ENCODE data around the gene AUTS2. TPM values are rescaled to one million over a fixed set of nuclear protein-coding genes. Genes with fewer than 3 reads are reported as not detected.

AUTS2 gene
- polyA plus RNA-seq, 1 donor (not counting 4 experiments of a cell fraction or from before 2014, with no cell fraction given), result 4.7 TPM

GRCh38 chr7:70695795-70696083, 1097.5 kb downstream of the AUTS2 start:
- Histone ChIP-seq H3K79me2 (ENCODE audit: control insufficient read depth, insufficient read depth, low read length) (peaks cover 61% of the 10 kb centered on the region), H4K20me1 (ENCODE audit: control insufficient read depth, extremely low read depth, insufficient read depth, low read length) (no peaks in the 10 kb centered on the region), H3K4me2 (ENCODE audit: control insufficient read depth, extremely low read depth, insufficient read depth, low read depth, low read length) (peak overlapping the region; percentile 94), H2AFZ (ENCODE audit: control insufficient read depth, low read length) (peak overlapping the region; percentile 50), H3K36me3 (ENCODE audit: control insufficient read depth in 2 of 2, extremely low read depth in 1 of 2, insufficient read depth in 2 of 2, low read length in 2 of 2) (peaks cover 4 to 11% of the 10 kb centered on the region in 2 experiments), H3K4me1 (ENCODE audit: control insufficient read depth, extremely low read depth, insufficient read depth, low read length) (peaks cover 13% of the 10 kb centered on the region), H3K27me3 (ENCODE audit: control insufficient read depth, extremely low read depth, insufficient read depth, low read length) (no peaks in the 10 kb centered on the region), H3K4me3 (ENCODE audit: control insufficient read depth in 2 of 3, extremely low read depth in 1 of 3, insufficient read depth in 2 of 3, low read depth in 1 of 3, low read length in 3 of 3) (peak overlapping the region; percentile 87 to 97 (median 87)), H3K9ac (ENCODE audit: control insufficient read depth, extremely low read depth, insufficient read depth, low read length) (peak overlapping the region; percentile 92), H3K9me1 (ENCODE audit: control insufficient read depth, extremely low read depth, insufficient read depth, low read length) (no peaks in the 10 kb centered on the region), H3K27ac (ENCODE audit: control insufficient read depth, insufficient read depth, low read length) (peak overlapping the region; percentile 78), H3K9me3 (ENCODE audit: control insufficient read depth, low read depth, low read length) (no peaks in the 10 kb centered on the region)
- dilution Hi-C loops (cut with MboI; ENCODE audit: extremely low pct_ligation_motif_present, low sequenced_read_pairs), result loop anchor here (5.0 kb wide), 1 partner anchor 98 kb away; no protein-coding TSS in a partner anchor
- no peak for TF ChIP-seq EZH2 (IDR thresholded peaks at IDR 0.05; ENCODE audit: low read length)
- no peak for TF ChIP-seq CTCF (optimal IDR thresholded peaks at IDR 0.05 in 1 of 3, IDR thresholded peaks at IDR 0.05 in 1 of 3, conservative IDR thresholded peaks at IDR 0.05 in 1 of 3; ENCODE audit: extremely low read depth in 1 of 3, insufficient read depth in 2 of 3, low read length in 3 of 3)
- DNase-seq (ENCODE audit: low read depth, low spot score) (no peak), FAIRE-seq (no peak)

- H3K27me3 ChIP-seq (ENCODE audit: control insufficient read depth, extremely low read depth, insufficient read depth, low read length), result no peaks in the 10 kb centered on the region
- H2AFZ ChIP-seq (ENCODE audit: control insufficient read depth, low read length), result peak overlapping the region; percentile 72
- no peaks in the 10 kb centered on the region for H4K20me1 ChIP-seq (ENCODE audit: control insufficient read depth, extremely low read depth, insufficient read depth, low read length)
- H3K9me1 ChIP-seq (ENCODE audit: control insufficient read depth, extremely low read depth, insufficient read depth, low read length), result no peaks in the 10 kb centered on the region
- H3K4me3 ChIP-seq (ENCODE audit: control insufficient read depth in 2 of 3, extremely low read depth in 1 of 3, insufficient read depth in 2 of 3, low read depth in 1 of 3, low read length in 3 of 3), result peak overlapping the region; percentile 87 to 97 (median 87)
- H3K36me3 ChIP-seq (ENCODE audit: control insufficient read depth in 2 of 2, extremely low read depth in 1 of 2, insufficient read depth in 2 of 2, low read length in 2 of 2), result peaks cover 4 to 16% of the 10 kb centered on the region in 2 experiments
- H3K79me2 ChIP-seq (ENCODE audit: control insufficient read depth, insufficient read depth, low read length), result peaks cover 66% of the 10 kb centered on the region
- peak overlapping the region; percentile 94 for H3K4me2 ChIP-seq (ENCODE audit: control insufficient read depth, extremely low read depth, insufficient read depth, low read depth, low read length)
- DNase-seq (ENCODE audit: low read depth, low spot score), result no peak
- peaks cover 17% of the 10 kb centered on the region for H3K4me1 ChIP-seq (ENCODE audit: control insufficient read depth, extremely low read depth, insufficient read depth, low read length)
- FAIRE-seq, result peak; percentile 87
- peak overlapping the region; percentile 78 for H3K27ac ChIP-seq (ENCODE audit: control insufficient read depth, insufficient read depth, low read length)
- dilution Hi-C loops (cut with MboI; ENCODE audit: extremely low pct_ligation_motif_present, low sequenced_read_pairs), result loop anchor here (5.0 kb wide), 1 partner anchor 99 kb away; no protein-coding TSS in a partner anchor
- peak overlapping the region; percentile 92 for H3K9ac ChIP-seq (ENCODE audit: control insufficient read depth, extremely low read depth, insufficient read depth, low read length)
- TF ChIP-seq CTCF (optimal IDR thresholded peaks at IDR 0.05 in 1 of 3, IDR thresholded peaks at IDR 0.05 in 1 of 3, conservative IDR thresholded peaks at IDR 0.05 in 1 of 3; ENCODE audit: extremely low read depth in 1 of 3, insufficient read depth in 2 of 3, low read length in 3 of 3) (no peak), EZH2 (IDR thresholded peaks at IDR 0.05; ENCODE audit: low read length) (no peak)
- H3K9me3 ChIP-seq (ENCODE audit: control insufficient read depth, low read depth, low read length), result no peaks in the 10 kb centered on the region
These were observed 1098.0 kb downstream of the AUTS2 start for GRCh38 chr7:70696201-70696754.
